Mucosa of descending colon (tissue), 3 donors: ENCODE data around the gene CENPT. TPM values are rescaled to one million over a fixed set of nuclear protein-coding genes. Genes with fewer than 3 reads are reported as not detected.

Source experiments
- ATAC-seq: fragments of 200-7000 bp; cut with Tn5 transposase; one replicate; pipeline ENCODE4 v1.9.1; 2020; ENCODE audit warnings: mild to moderate bottlenecking, moderate library complexity
- DNase-seq, 3 donors: peaks; one replicate each; pipeline ENCODE4 v3.0.0-alpha.2; 2020
- H3K36me3 ChIP-seq: fragments of 200-600 bp; one replicate; pipeline ENCODE4 v1.8.0; 2021; ENCODE audit warnings: low read depth, mild to moderate bottlenecking
- H3K4me1 ChIP-seq: fragments of 200-600 bp; one replicate; pipeline ENCODE4 v1.8.0; 2021; ENCODE audit warnings: low read depth, mild to moderate bottlenecking
- H3K4me3 ChIP-seq: fragments of 200-600 bp; one replicate; pipeline ENCODE4 v1.8.0; 2021; ENCODE audit warnings: mild to moderate bottlenecking
- H3K9me3 ChIP-seq: fragments of 200-600 bp; one replicate; pipeline ENCODE4 v1.8.0; 2021; ENCODE audit warnings: mild to moderate bottlenecking
- CTCF ChIP-seq: fragments of 200-600 bp; IDR thresholded peaks from one replicate; pipeline ENCODE4 v1.8.0; 2022; ENCODE audit warnings: antibody characterized with exemption, mild to moderate bottlenecking
- intact Hi-C, 2 donors: fragments of 100-400 bp; cut with DNase I in 1 of 2; cut with micrococcal nuclease in 1 of 2; formaldehyde crosslinking; loops; one replicate each; pipeline versions ENCODE4 v1.11.0 to v1.11.1; 2022; cut with DNase I, micrococcal nuclease
- total RNA-seq, 3 donors: library from RNA; stranded (reverse); fragmentation: NEBNext Ultra II Directional in 2 of 3; extraction: Animal tissue kit (Norgen Biotek cat#: 25700) in 2 of 3; gene quantifications; one replicate each; pipeline versions ENCODE4 v1.2.1 to v1.2.4, GENCODE V29; 2021 to 2023
- donor health status: DM: no; HTN: no; CAD: no; lungs with moderate emphysema.
- donor health status: DM: no; HTN: no; CAD: no.
- donor health status: DM: no; HTN: yes; CAD: no.

Gene CENPT
- total RNA-seq, 3 donors from 2014 or later: 33.2 to 55.0 (median 36.6) TPM

GRCh38 chr16:67861877-67862276 is 14.4 kb upstream of the CENPT start:
- peaks cover 19% of the 10 kb centered on the region for H3K4me1 ChIP-seq

DNA sequence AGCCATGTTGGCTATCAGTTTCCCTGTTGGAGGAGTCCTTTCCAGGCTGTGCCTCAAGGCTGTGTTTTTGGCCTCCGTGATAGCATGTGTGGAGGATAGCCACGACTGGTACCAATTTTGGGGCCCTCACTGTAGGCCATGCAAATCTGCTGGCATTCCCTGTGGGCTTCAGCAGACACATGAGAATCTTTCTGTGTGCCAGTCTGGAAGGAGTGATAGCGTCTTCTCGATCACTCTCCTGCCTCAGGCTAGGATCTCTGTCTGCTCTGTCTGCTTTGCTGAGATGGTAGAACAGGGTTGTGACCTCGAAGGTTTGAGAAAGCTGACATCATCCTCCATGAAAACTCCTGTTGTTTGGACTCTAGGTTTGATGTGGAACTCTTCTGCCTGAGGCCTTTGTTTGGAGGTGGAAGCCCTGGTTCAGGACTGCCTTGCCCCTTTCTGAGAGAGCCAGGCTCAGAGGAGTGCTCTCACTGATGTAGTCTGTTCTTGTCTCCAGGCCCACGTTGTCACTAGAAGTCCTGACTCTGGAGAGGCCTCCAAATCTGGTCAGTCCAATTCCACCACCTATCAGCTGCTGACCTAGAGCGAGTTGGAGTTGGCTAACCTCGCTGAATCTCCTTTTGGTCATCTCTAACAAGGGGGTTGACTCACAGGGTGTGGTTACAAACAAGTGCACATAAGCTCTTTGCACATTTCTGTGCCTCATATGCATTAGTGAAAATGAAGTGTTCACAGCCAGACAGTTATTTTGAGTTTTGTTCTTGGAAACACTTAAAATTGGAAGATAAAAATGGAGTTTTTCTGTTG is 13.3 kb upstream of the CENPT start:
- no peaks in the 10 kb centered on the region for H3K9me3 ChIP-seq
- no peak overlapping the region for H3K4me3 ChIP-seq
- H3K4me1 ChIP-seq: peaks cover 24% of the 10 kb centered on the region
- TF ChIP-seq CTCF: no peak
- intact Hi-C loops: no loop called here
- no peaks in the 10 kb centered on the region for H3K36me3 ChIP-seq
- DNase-seq (no peak), ATAC-seq (no peak)

More at GRCh38 chr16:67861877-67862276, 14.4 kb upstream of the CENPT start:
- intact Hi-C loops: no loop called here
- H3K9me3 ChIP-seq: no peaks in the 10 kb centered on the region
- no peak for TF ChIP-seq CTCF
- ATAC-seq (no peak), DNase-seq (no peak)
- H3K4me3 ChIP-seq: no peak overlapping the region
- H3K36me3 ChIP-seq: no peaks in the 10 kb centered on the region

DNA sequence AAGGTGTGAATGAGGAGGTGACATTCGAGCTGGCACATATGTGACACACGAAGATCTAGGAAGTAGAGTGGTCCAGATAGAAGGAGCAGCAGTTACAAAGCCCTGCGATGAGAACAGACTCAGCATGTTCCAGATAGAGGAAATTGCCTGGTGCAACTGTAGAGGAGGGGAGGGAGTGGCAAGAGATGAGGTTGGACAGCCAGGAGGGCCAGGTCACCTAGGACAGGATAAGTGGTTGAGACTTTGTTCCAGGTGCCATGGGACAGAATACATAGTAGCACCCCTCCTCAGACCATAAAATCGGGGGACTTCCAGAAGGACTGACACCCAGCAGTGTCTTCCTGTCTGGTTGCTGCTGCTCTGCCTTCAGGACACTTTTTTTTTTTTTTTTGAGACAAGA is 11.0 kb upstream of the CENPT start:
- H3K4me1 ChIP-seq: peaks cover 24% of the 10 kb centered on the region
- ATAC-seq: peak; percentile 66
- intact Hi-C loops: no loop called here
- H3K36me3 ChIP-seq: no peaks in the 10 kb centered on the region
- no peak for DNase-seq
- TF ChIP-seq CTCF: no peak
- no peak overlapping the region for H3K4me3 ChIP-seq
- no peaks in the 10 kb centered on the region for H3K9me3 ChIP-seq

DNA sequence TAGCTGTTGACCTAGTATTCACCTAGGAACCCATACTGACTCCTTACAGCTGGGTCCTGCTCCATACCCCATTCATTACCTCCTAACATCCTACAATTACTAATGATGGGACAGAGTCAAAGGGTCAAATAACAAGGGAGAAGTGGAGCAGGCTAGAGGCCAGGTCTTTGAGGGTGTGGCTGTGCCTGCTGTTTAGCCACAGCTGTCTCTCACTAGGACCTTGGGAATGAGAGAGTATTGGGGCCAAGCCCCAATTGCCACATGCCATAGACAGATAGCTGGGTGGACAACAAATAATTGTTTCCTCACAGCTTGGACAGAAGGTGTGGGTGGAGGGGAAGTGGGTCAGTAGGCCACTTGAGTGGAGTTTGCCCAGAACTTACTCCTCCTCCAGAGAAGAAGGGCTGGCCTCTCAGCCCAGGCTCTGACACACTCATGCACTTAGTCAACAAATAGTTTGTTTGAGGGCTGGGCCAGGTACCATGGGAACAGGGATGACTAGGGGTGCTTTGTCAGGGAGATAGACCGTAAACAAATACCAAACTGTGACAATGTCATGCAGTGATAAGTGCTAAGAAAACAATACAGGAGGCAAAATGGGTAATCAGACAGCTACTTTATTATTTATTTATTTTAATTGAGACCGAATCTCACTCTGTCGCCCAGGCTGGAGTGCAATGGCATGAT is 10.2 kb upstream of the CENPT start:
- TF ChIP-seq CTCF: no peak
- no peak overlapping the region for H3K4me3 ChIP-seq
- ATAC-seq (peak; percentile 91), DNase-seq (peak; percentile 54 to 69 (median 60))
- H3K36me3 ChIP-seq: no peaks in the 10 kb centered on the region
- no peaks in the 10 kb centered on the region for H3K9me3 ChIP-seq
- H3K4me1 ChIP-seq: peaks cover 24% of the 10 kb centered on the region
- intact Hi-C loops: no loop called here

DNA sequence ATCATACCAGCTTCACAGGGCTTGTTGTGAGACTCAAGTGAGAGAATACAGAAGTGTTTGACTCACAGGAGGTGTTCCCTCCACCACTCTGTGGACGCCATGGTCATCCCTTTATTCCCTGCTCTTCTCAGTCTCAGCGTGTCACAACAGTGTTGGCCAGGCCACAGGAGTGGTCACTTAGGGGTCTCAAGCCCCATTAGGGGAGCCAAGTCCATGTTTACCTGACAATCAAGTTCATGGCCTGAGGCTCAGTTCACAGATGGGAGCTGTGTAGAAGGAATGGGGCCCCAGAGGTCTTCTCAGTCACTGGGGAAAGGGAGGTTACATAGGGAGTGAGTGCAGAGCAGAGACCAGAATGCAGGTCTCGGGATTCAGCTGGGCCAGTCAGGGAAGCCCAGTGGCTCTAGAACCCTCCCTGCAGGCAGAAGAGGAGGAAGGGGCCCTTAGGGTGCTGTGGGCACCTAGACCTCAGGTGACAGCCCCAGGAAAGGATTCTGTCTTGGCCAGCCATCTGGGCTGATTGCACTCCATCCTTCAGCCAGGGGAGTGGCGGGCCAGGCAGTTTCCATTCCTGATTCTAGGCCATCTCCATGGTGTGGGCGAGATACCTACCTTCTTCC is 9.5 kb upstream of the CENPT start:
- Histone ChIP-seq H3K36me3 (no peaks in the 10 kb centered on the region), H3K4me1 (peaks cover 24% of the 10 kb centered on the region), H3K9me3 (no peaks in the 10 kb centered on the region), H3K4me3 (no peak overlapping the region)
- no peak for TF ChIP-seq CTCF
- DNase-seq: no peak
- peak; percentile 5 for ATAC-seq
- intact Hi-C loops: no loop called here
